Measurements from ENCODE around the gene LIF. TPM values are rescaled to one million over a fixed set of nuclear protein-coding genes. Genes with fewer than 3 reads are reported as not detected.

The LIF gene
- total RNA-seq, 4 donors from 2014 or later = not detected

DNA sequence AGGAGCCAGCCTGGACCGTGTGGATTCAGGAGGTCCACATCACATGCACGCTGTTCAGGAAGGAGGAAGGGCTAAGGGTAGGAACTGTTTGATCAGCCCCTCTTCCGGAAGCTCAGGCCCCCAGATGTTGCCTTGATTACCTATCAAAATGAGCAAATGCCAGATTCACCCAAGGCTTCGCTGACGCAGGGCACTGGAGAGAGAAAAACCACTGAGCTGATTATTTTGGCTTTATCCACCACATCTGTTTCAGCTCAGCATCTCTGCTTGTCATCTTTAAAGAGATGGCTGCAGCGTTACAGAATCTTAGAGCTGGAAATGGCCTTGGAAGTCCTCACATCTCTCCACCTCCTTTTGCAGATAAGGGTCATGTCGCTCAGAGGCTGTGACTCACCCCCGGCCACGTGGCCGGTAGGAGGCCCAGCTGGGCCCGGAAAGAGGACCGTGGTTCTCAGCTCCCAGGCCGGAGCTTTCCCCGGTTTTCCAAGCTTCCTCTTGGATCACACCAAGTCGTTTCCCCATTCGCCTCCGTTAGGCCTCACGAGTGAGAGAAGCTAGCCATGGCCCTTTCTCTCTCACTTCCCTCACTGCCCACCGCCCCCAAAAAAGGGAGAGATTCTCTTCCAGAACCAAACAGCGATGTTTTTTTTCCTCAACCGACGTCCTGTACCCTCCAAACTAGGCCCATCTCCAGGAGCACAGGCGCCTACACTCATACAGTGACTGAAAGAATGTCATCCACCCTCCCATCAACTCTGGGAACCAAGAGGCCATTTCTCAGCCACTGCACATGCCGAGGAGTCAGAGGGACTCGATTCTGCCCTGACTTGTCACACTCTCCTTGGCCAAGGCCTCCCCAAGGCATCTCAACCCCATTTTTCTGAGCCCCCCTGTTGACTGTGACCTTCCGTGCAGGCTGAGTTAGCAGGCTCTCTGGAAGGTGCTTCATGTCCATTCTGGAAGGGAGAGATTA is 37.6 kb downstream of the LIF start:
- no peak for TF ChIP-seq POLR2A (IDR thresholded peaks at IDR 0.05)
- TF ChIP-seq, protein P1, sequence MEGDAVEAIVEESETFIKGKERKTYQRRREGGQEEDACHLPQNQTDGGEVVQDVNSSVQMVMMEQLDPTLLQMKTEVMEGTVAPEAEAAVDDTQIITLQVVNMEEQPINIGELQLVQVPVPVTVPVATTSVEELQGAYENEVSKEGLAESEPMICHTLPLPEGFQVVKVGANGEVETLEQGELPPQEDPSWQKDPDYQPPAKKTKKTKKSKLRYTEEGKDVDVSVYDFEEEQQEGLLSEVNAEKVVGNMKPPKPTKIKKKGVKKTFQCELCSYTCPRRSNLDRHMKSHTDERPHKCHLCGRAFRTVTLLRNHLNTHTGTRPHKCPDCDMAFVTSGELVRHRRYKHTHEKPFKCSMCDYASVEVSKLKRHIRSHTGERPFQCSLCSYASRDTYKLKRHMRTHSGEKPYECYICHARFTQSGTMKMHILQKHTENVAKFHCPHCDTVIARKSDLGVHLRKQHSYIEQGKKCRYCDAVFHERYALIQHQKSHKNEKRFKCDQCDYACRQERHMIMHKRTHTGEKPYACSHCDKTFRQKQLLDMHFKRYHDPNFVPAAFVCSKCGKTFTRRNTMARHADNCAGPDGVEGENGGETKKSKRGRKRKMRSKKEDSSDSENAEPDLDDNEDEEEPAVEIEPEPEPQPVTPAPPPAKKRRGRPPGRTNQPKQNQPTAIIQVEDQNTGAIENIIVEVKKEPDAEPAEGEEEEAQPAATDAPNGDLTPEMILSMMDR (IDR thresholded peaks at IDR 0.05 in 4 of 5, conservative IDR thresholded peaks at IDR 0.05 in 1 of 5) = no peak
- H3K9me3 ChIP-seq = no peaks in the 10 kb centered on the region
- H3K27ac ChIP-seq = peak overlapping the region; percentile 24 to 55 (median 46)
- intact Hi-C loops (cut with DNase I; ENCODE audit: low total_unique reads) (no loop called here), in situ Hi-C loops (cut with MboI; ENCODE audit: low sequenced_read_pairs in 4 of 4) (no loop called here)
- H3K4me3 ChIP-seq = no peak overlapping the region
- peaks cover 36 to 48% (median 39%) of the 10 kb centered on the region in 3 donors for H3K27me3 ChIP-seq
- DNase-seq = peak; percentile 19 to 30
- no peaks in the 10 kb centered on the region for H3K36me3 ChIP-seq
- peak in 1 of 2 donors; percentile 17 for ATAC-seq
- H3K4me1 ChIP-seq = peaks cover 0 to 5% of the 10 kb centered on the region in 2 donors

DNA sequence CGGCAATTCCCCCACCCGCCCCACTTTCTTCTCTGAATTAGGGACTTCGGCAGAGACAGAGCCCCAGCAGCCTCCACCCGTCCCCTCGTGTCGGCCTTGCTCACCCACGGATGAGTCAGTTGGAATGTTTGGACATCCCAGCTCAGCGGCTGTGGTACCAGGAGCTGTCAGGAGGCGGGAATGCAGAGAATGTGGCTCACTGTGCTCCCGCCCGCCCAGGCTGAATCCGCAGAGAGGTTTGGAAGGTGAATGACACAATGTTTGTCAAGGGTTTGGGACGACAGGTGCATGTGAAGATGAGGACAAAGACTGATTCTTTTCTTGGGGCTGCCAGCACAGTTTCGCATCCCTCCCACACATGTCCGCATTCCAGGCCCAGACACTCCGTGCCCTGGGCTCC is 39.6 kb downstream of the LIF start:
- TF ChIP-seq POLR2A (IDR thresholded peaks at IDR 0.05) = no peak
- TF ChIP-seq, protein P1 (IDR thresholded peaks at IDR 0.05 in 4 of 5, conservative IDR thresholded peaks at IDR 0.05 in 1 of 5) = no peak
- Histone ChIP-seq H3K36me3 (no peaks in the 10 kb centered on the region), H3K27me3 (peaks cover 36 to 50% (median 41%) of the 10 kb centered on the region in 3 donors), H3K9me3 (no peaks in the 10 kb centered on the region), H3K4me3 (no peak overlapping the region), H3K4me1 (peaks cover 0 to 5% of the 10 kb centered on the region in 2 donors), H3K27ac (peak overlapping the region; percentile 58 to 68 (median 67))
- intact Hi-C loops (cut with DNase I; ENCODE audit: low total_unique reads) (no loop called here), in situ Hi-C loops (cut with MboI; ENCODE audit: low sequenced_read_pairs in 4 of 4) (no loop called here)
- ATAC-seq (no peak), DNase-seq (peak in 1 of 2 donors; percentile 45)

DNA sequence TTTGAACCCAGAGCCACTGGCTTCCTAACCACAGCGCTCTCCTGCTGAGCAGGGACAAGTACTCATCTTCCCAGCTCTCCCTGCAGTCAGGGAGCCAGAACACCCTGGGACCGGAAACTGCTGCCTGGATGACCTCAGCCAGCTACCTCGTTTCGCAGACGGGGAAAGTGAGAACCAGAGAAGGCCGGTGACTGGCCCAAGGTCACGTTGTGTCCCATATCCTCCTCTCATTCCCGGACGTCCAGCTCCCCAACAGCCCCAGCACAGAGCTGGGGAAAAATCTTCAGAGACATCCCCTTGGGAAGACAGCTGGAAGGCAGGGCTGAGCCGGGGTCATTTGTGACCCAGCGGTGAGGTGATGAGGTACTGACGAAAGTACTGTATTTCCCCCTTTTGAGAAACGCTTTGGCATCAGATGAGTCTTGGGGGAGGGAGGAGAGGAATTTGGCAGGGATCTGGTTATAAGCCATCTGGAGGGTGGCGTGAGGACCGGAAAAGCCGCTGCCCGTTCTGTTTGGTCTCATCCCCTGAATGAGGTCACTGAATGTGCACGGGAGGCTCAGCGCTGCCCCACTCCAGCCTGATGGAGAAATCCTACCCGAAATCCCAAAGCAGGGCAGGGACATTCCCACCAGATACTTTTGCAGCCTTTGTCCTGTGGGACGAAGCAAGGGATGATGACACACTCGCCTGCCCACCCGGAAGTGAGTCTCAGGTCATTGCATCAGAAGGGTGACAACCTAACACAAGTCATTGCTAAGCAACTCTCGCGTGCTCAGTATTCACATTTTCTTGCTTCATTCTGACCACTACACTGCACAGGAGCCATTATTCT is 41.1 kb downstream of the LIF start:
- intact Hi-C loops (cut with DNase I; ENCODE audit: low total_unique reads) (no loop called here), in situ Hi-C loops (cut with MboI; ENCODE audit: low sequenced_read_pairs in 4 of 4) (no loop called here)
- Histone ChIP-seq H3K4me3 (peak overlapping the region in 2 of 4 donors; percentile 11 to 16), H3K9me3 (no peaks in the 10 kb centered on the region), H3K4me1 (peaks cover 0 to 5% of the 10 kb centered on the region in 2 donors), H3K36me3 (no peaks in the 10 kb centered on the region), H3K27me3 (peaks cover 36 to 43% (median 41%) of the 10 kb centered on the region in 3 donors), H3K27ac (peak overlapping the region; percentile 66 to 71 (median 68))
- TF ChIP-seq POLR2A (IDR thresholded peaks at IDR 0.05) = no peak
- TF ChIP-seq, protein P1 (IDR thresholded peaks at IDR 0.05 in 4 of 5, conservative IDR thresholded peaks at IDR 0.05 in 1 of 5) = no peak
- peak; percentile 66 to 82 for ATAC-seq
- peak; percentile 56 to 77 for DNase-seq

DNA sequence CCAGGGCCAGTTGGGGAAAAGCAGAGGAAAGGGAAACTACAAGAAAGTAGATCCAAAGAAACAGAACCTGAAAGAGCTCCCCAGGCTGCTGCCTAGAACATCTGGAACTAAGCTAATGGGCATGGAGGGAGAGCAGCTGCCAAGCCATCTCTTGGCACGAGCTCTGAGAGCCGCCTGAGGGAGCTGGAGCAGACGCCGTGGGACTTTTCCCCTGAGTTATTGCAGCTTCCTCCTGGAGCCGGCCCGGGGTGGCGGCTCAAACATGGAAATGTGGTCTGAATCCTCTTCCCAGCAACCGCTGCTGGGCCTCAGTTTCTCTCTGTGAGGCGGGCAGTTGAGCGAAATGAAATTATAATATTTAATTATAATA is 41.8 kb downstream of the LIF start:
- ATAC-seq = no peak
- Histone ChIP-seq H3K27me3 (peaks cover 36 to 42% (median 39%) of the 10 kb centered on the region in 3 donors), H3K4me1 (peaks cover 0 to 5% of the 10 kb centered on the region in 2 donors), H3K36me3 (no peaks in the 10 kb centered on the region), H3K4me3 (no peak overlapping the region), H3K27ac (peak overlapping the region; percentile 66 to 71 (median 68)), H3K9me3 (no peaks in the 10 kb centered on the region)
- intact Hi-C loops (cut with DNase I; ENCODE audit: low total_unique reads) (no loop called here), in situ Hi-C loops (cut with MboI; ENCODE audit: low sequenced_read_pairs in 4 of 4) (no loop called here)
- no peak for DNase-seq
- TF ChIP-seq, protein P1 (IDR thresholded peaks at IDR 0.05 in 4 of 5, conservative IDR thresholded peaks at IDR 0.05 in 1 of 5) = no peak
- no peak for TF ChIP-seq POLR2A (IDR thresholded peaks at IDR 0.05)
